Heart left ventricle (tissue), 13 donors: Measurements from ENCODE around the gene TAOK1.

Source experiments
- CTCF ChIP-seq, 12 donors: fragments of 200-600 bp; sonication (generic) in 4 of 12; IDR thresholded peaks; one replicate each; pipeline versions ENCODE4 v1.5.0 to v1.8.0; 2018 to 2022; ENCODE audit warnings: antibody characterized with exemption in 12 of 12, mild to moderate bottlenecking in 5 of 12
- POLR2A ChIP-seq, 2 donors: fragments of 450-650 bp; IDR thresholded peaks; one replicate each; pipeline ENCODE4 v1.6.1; 2017; ENCODE audit warnings: antibody characterized with exemption in 2 of 2, mild to moderate bottlenecking in 2 of 2, moderate library complexity in 2 of 2
- donor health status: ischemic (EF 13 %, LVEDD 7.1; RV severe dilation, severe dysfunction).
- donor health status: DM: no; HTN: yes; CAD: no.
- donor health status: DM: no; HTN: no; CAD: no.
- donor health status: ischemic (EF 25% LVEDD 6.9; RV normal size, moderate dysfunction).
- donor health status: ischemic (EF 25% LVEDD 5.7; RV mildly dilated, moderate dysfunction).
- donor health status: ischemic (EF 35%, LVEDD 5.7; RV mildly dilated, moderate dysfunction).
- donor health status: nonischemic (EF 11% LVEDD 7.7; RV severe dilation, severe dysfunction).
- donor health status: DM: yes; HTN: yes; CAD: no.
- donor health status: PGD.
- donor health status: ischemic (EF 29% LVEDD 5.4; RV normal size, mild dysfunction).
- donor health status: nonischemic (EF 23%, LVEDD 6.1; RV moderate dilation, normal function).

DNA sequence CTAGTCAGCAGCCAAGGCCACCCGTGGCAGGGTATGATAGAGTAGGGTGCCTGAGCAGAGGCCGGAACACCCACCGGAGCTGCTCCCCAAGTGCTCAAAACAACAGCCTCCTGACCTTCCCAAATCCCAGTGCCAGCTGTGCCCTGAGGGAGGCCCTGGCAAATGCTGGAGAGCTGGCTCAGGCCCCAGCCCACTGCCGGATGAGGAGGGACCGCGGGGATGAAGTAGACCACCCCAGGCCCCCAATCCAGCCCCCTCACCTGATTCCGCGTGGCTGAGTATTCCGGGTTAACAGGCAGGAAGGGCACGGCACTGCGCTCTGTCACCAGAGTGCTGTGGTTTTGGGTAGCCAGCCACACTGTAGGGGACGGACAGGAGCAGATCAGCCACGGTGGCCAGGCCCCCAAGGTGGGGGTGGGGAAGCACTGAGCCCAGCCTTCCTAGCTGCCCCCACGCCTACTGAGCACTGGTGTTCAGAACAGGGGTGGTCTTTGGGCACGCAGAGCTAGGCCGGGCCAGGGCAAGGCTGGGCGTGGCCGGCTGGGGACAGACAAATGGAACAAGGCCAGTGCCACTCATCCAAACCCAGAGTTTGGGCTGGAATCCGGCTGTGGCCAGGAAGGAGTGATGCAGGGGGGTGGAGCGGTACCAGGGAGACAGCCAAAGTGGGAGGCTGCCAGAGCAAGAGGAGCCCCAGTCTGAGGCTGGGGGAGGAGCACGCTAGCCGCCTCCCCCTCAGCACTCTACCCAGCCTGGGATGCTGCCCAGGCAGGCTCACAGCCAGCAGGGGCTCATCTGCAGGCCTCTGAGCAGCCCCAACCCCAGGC, 187.4 kb downstream of the TAOK1 start:
- no peak for TF ChIP-seq CTCF (IDR thresholded peaks at IDR 0.05)
- no peak for TF ChIP-seq POLR2A (IDR thresholded peaks at IDR 0.05)
